ENCODE measurements around the gene SLC44A1.

Gene SLC44A1

GRCh38 chr9:105275938-105276337 lies 31.5 kb downstream of the SLC44A1 start:
- DNase-seq = no peak

GRCh38 chr9:105278751-105279150 lies 34.3 kb downstream of the SLC44A1 start:
- DNase-seq = no peak

- no peak for DNase-seq
Observed at GRCh38 chr9:105280691-105281090, 36.2 kb downstream of the SLC44A1 start.

- DNase-seq = no peak
Observed at GRCh38 chr9:105281272-105281671, 36.8 kb downstream of the SLC44A1 start.

GRCh38 chr9:105281926-105282325 lies 37.5 kb downstream of the SLC44A1 start:
- DNase-seq = no peak

GRCh38 chr9:105282870-105283621 lies 38.6 kb downstream of the SLC44A1 start:
- DNase-seq = no peak

GRCh38 chr9:105283795-105284194 lies 39.3 kb downstream of the SLC44A1 start:
- no peak for DNase-seq

GRCh38 chr9:105284463-105284862 lies 40.0 kb downstream of the SLC44A1 start:
- no peak for DNase-seq

GRCh38 chr9:105286098-105286497 lies 41.6 kb downstream of the SLC44A1 start:
- DNase-seq = no peak

GRCh38 chr9:105289305-105289704 lies 44.9 kb downstream of the SLC44A1 start:
- no peak for DNase-seq

- no peak for DNase-seq
Observed at GRCh38 chr9:105290418-105290817, 46.0 kb downstream of the SLC44A1 start.

GRCh38 chr9:105290954-105291353 lies 46.5 kb downstream of the SLC44A1 start:
- DNase-seq = no peak

- no peak for DNase-seq
Observed at GRCh38 chr9:105291422-105291859, 47.0 kb downstream of the SLC44A1 start.

GRCh38 chr9:105291938-105292337 lies 47.5 kb downstream of the SLC44A1 start:
- DNase-seq = no peak

GRCh38 chr9:105293408-105293807 lies 49.0 kb downstream of the SLC44A1 start:
- DNase-seq = no peak

- DNase-seq = no peak
Observed at GRCh38 chr9:105295201-105295550, 50.7 kb downstream of the SLC44A1 start.

- no peak for DNase-seq
Observed at GRCh38 chr9:105295986-105296385, 51.5 kb downstream of the SLC44A1 start.

- DNase-seq = no peak
Observed at GRCh38 chr9:105296445-105296844, 52.0 kb downstream of the SLC44A1 start.

GRCh38 chr9:105296877-105297287 lies 52.4 kb downstream of the SLC44A1 start:
- no peak for DNase-seq

GRCh38 chr9:105297442-105298075 lies 53.1 kb downstream of the SLC44A1 start:
- no peak for DNase-seq

GRCh38 chr9:105299190-105299854 lies 54.9 kb downstream of the SLC44A1 start:
- DNase-seq = no peak

- no peak for DNase-seq
Observed at GRCh38 chr9:105302728-105303127, 58.3 kb downstream of the SLC44A1 start.

- DNase-seq = no peak
Observed at GRCh38 chr9:105305856-105306255, 61.4 kb downstream of the SLC44A1 start.
